Endothelial cell of umbilical vein (primary cell): ENCODE results near the gene TMEM135. TPM values are rescaled to one million over a fixed set of nuclear protein-coding genes. Genes with fewer than 3 reads are reported as not detected.

ENCODE experiments used
- BruUV-seq: library from RNA; stranded (reverse); fragments of 400-500 nt; replicated peaks from 2 replicates; lab custom pipeline; 2021; lab: Mats Ljungman, UMichigan
- CTCF ChIA-PET: fragments of 300-600, 350-600 bp; sonication (Branson Sonifier 250); formaldehyde crosslinking; loops from one replicate; lab custom pipeline; 2021; ENCODE audit warnings: antibody characterized with exemption, inconsistent platforms; lab: Charles Lee
- POLR2A ChIA-PET: fragments of 300-600, 350-600 bp; sonication (Branson Sonifier 250); formaldehyde crosslinking; loops from one replicate; lab custom pipeline; 2021; ENCODE audit warnings: antibody characterized with exemption, inconsistent platforms; lab: Charles Lee
- DNase-seq: peaks from one replicate; pipeline ENCODE4 v3.0.0-alpha.2; 2011; ENCODE audit warnings: low read depth, low spot score
- FAIRE-seq: peaks from 2 replicates; lab custom pipeline; 2011; peaks lifted over from hg19 to GRCh38; lab: Jason Lieb, UNC
- H2AFZ ChIP-seq: 2 replicates; pipeline ENCODE4 v1.6.0; 2012; ENCODE audit warnings: low read depth, low read length, control low read depth, inconsistent platforms
- H3K27ac ChIP-seq: 2 replicates; pipeline ENCODE4 v1.5.1; 2011; ENCODE audit warnings: low read depth, mild to moderate bottlenecking, control low read depth, low read length, moderate library complexity; ENCODE audit not compliant: insufficient read depth
- H3K27me3 ChIP-seq, 2 experiments: 2 replicates each; pipeline versions ENCODE4 v1.6.0 to v1.6.1; 2011; ENCODE audit warnings: low read length in 2 of 2, mixed read lengths in 1 of 2; ENCODE audit not compliant: control insufficient read depth in 2 of 2, insufficient read depth in 2 of 2
- H3K36me3 ChIP-seq, 2 experiments: 2 replicates in 1 of 2; 3 replicates in 1 of 2; pipeline ENCODE4 v1.5.1; 2011; ENCODE audit warnings: low read length in 2 of 2, mild to moderate bottlenecking in 1 of 2, moderate library complexity in 1 of 2; ENCODE audit not compliant: control insufficient read depth in 2 of 2, insufficient read depth in 2 of 2; ENCODE audit errors: extremely low read depth in 1 of 2
- H3K4me1 ChIP-seq: 3 replicates; pipeline ENCODE4 v1.5.1; 2011; ENCODE audit warnings: mild to moderate bottlenecking, low read length; ENCODE audit not compliant: control insufficient read depth, insufficient read depth; ENCODE audit errors: extremely low read depth
- H3K4me2 ChIP-seq: 2 replicates; pipeline ENCODE4 v1.6.1; 2011; ENCODE audit warnings: low read length, control low read depth, mixed read lengths; ENCODE audit not compliant: insufficient read depth
- H3K4me3 ChIP-seq, 3 experiments: fragments of 200-600 bp in 1 of 3; sonication (generic), shearing (Covaris generic) in 1 of 3; replicated peaks in 1 of 3; 2 replicates each; pipeline ENCODE4 v1.5.1; 2011 to 2016; ENCODE audit warnings: control low read depth in 3 of 3, low read length in 3 of 3, mild to moderate bottlenecking in 2 of 3, inconsistent platforms in 1 of 3, low read depth in 1 of 3, moderate library complexity in 1 of 3; ENCODE audit not compliant: insufficient read depth in 1 of 3
- H3K79me2 ChIP-seq: 2 replicates; pipeline ENCODE4 v1.6.0; 2012; ENCODE audit warnings: low read length, inconsistent platforms; ENCODE audit not compliant: control insufficient read depth, insufficient read depth
- H3K9ac ChIP-seq: replicated peaks from 2 replicates; pipeline ENCODE3; 2011; ENCODE audit warnings: low read length, control low read depth; ENCODE audit not compliant: insufficient read depth; ENCODE audit errors: extremely low read depth
- H3K9me1 ChIP-seq: replicated peaks from 3 replicates; pipeline ENCODE4 v1.6.0; 2011; ENCODE audit warnings: mild to moderate bottlenecking, low read length; ENCODE audit not compliant: control insufficient read depth, insufficient read depth; ENCODE audit errors: extremely low read depth
- H3K9me3 ChIP-seq: replicated peaks from 2 replicates; pipeline ENCODE4 v1.5.1; 2012; ENCODE audit warnings: low read length, inconsistent platforms; ENCODE audit not compliant: control insufficient read depth, insufficient read depth
- H4K20me1 ChIP-seq: replicated peaks from 2 replicates; pipeline ENCODE3; 2011; ENCODE audit warnings: mild to moderate bottlenecking, low read length; ENCODE audit not compliant: control insufficient read depth, insufficient read depth; ENCODE audit errors: extremely low read depth
- CTCF ChIP-seq, 2 donors: IDR thresholded peaks; 1 replicate in 1 of 2; 2 replicates in 1 of 2; pipeline ENCODE4 v1.5.1; 2011; ENCODE audit warnings: low read length in 2 of 2, mild to moderate bottlenecking in 2 of 2, moderate library complexity in 2 of 2, control low read depth in 1 of 2, inconsistent platforms in 1 of 2, low read depth in 1 of 2; ENCODE audit not compliant: insufficient read depth in 1 of 2; ENCODE audit errors: extremely low read depth in 1 of 2
- EZH2 ChIP-seq: IDR thresholded peaks from 2 replicates; pipeline ENCODE4 v1.6.1; 2012; ENCODE audit warnings: borderline replicate concordance, low read depth, mild to moderate bottlenecking, moderate library complexity, low read length, inconsistent platforms; ENCODE audit not compliant: severe bottlenecking
- FOS ChIP-seq: IDR thresholded peaks from 2 replicates; pipeline ENCODE4 v1.6.1; 2011; ENCODE audit warnings: mild to moderate bottlenecking, low read length, moderate library complexity, borderline replicate concordance; ENCODE audit not compliant: insufficient read depth
- GATA2 ChIP-seq: IDR thresholded peaks from 2 replicates; pipeline ENCODE4 v1.7.0; 2011; ENCODE audit warnings: low read depth, mild to moderate bottlenecking, moderate library complexity, mixed read lengths, low read length; ENCODE audit not compliant: insufficient read length, insufficient read depth
- JUN ChIP-seq: IDR thresholded peaks from 2 replicates; pipeline ENCODE4 v1.6.1; 2011; ENCODE audit warnings: borderline replicate concordance, low read depth; ENCODE audit not compliant: insufficient read length, insufficient read depth
- MAX ChIP-seq: IDR thresholded peaks from 2 replicates; pipeline ENCODE4 v1.6.1; 2011; ENCODE audit not compliant: insufficient read depth, insufficient read length
- MYC ChIP-seq: IDR thresholded peaks from one replicate; pipeline ENCODE4 v1.6.1; 2011; ENCODE audit warnings: mild to moderate bottlenecking, low read depth, low read length
- POLR2A ChIP-seq: IDR thresholded peaks from 2 replicates; pipeline ENCODE4 v1.6.1; 2012; ENCODE audit warnings: low read depth, mild to moderate bottlenecking, control low read depth, low read length
- POLR2AphosphoS5 ChIP-seq: IDR thresholded peaks from 2 replicates; pipeline ENCODE4 v1.6.1; 2012; ENCODE audit warnings: low read depth, mild to moderate bottlenecking, control low read depth, low read length, moderate library complexity; ENCODE audit not compliant: insufficient read depth
- dilution Hi-C: fragments of 300-500 bp; cut with MboI; formaldehyde crosslinking; loops from one replicate; pipeline ENCODE4 v1.15.0; 2019; ENCODE audit warnings: low sequenced_read_pairs; ENCODE audit not compliant: extremely low pct_ligation_motif_present
- intact Hi-C: fragments of 100-400 bp; cut with micrococcal nuclease; formaldehyde crosslinking; loops from one replicate; pipeline ENCODE4 v1.10.0; 2022
- polyA plus RNA-seq, 4 experiments: library from polyadenylated mRNA; depleted of rRNA in 3 of 4; stranded (reverse) in 3 of 4; unstranded in 1 of 4; fragments of >200 nt; gene quantifications; 2 replicates each; pipeline versions ENCODE4 v1.2.1 to v1.2.3, GENCODE V29; 2011 to 2012; ENCODE audit warnings: missing spikeins in 1 of 4
- total RNA-seq: library from RNA; stranded (reverse); gene quantifications from 2 replicates; pipeline ENCODE4 v1.2.3, GENCODE V29; 2021

TMEM135 gene
- total and polyA plus RNA-seq, 2 donors (not counting 3 experiments of a cell fraction or from before 2014, with no cell fraction given), result 12.3 to 33.2 TPM

- ChIA-PET CTCF (interaction anchor here (1.1 to 2.1 kb wide), 2 partner anchors 11 to 63 kb away, joined by 3 to 9 read pairs; no protein-coding TSS in a partner anchor), POLR2A (no interaction called here)
- dilution Hi-C loops (no loop called here), intact Hi-C loops (no loop called here)
- TF ChIP-seq EZH2, result no peak
- TF ChIP-seq POLR2A, result no peak
- no peak for TF ChIP-seq FOS
- no peak for TF ChIP-seq MAX
- TF ChIP-seq CTCF (IDR thresholded peaks at IDR 0.05; ENCODE audit: extremely low read depth in 1 of 2, insufficient read depth in 1 of 2, low read depth in 1 of 2, low read length in 2 of 2), result no peak
- no peak for TF ChIP-seq MYC
- TF ChIP-seq GATA2, result no peak
- no peak for TF ChIP-seq JUN
- TF ChIP-seq POLR2AphosphoS5, result no peak
- BruUV-seq, result no TSS peak
- Histone ChIP-seq H3K79me2 (no peaks in the 10 kb centered on the region), H3K4me1 (peaks cover 9% of the 10 kb centered on the region), H3K36me3 (no peaks in the 10 kb centered on the region), H3K4me3 (no peak overlapping the region), H3K27ac (no peak overlapping the region), H2AFZ (no peak overlapping the region), H3K9ac (no peak overlapping the region), H3K9me3 (no peaks in the 10 kb centered on the region), H3K4me2 (no peak overlapping the region), H3K27me3 (no peaks in the 10 kb centered on the region), H4K20me1 (no peaks in the 10 kb centered on the region), H3K9me1 (no peaks in the 10 kb centered on the region)
- FAIRE-seq (no peak), DNase-seq (no peak)
Measured at GRCh38 chr11:87358461-87358860, 320.7 kb downstream of the TMEM135 start.
